Measurements from ENCODE around the gene EHMT1.

DNA sequence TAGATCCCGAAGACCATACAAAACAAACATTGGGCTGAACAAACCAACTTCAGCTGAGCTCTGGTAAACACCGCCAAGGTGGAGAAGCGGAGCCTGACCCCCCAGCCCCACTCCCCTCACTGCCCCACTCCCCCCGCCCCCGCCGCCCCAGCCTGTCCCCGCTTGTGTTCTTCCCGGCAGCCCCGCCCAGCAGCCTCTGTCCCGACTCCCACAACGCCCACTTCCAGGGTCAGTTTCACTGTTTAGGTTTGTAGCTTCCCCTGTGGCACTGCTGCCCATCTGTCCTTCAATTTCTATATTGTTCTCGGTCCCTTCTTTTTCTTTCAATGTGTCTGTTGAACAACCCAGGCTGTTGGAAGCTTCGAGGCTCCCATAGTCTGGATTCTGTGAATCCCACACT is 146.7 kb downstream of the EHMT1 start:
- TF ChIP-seq, protein P1, sequence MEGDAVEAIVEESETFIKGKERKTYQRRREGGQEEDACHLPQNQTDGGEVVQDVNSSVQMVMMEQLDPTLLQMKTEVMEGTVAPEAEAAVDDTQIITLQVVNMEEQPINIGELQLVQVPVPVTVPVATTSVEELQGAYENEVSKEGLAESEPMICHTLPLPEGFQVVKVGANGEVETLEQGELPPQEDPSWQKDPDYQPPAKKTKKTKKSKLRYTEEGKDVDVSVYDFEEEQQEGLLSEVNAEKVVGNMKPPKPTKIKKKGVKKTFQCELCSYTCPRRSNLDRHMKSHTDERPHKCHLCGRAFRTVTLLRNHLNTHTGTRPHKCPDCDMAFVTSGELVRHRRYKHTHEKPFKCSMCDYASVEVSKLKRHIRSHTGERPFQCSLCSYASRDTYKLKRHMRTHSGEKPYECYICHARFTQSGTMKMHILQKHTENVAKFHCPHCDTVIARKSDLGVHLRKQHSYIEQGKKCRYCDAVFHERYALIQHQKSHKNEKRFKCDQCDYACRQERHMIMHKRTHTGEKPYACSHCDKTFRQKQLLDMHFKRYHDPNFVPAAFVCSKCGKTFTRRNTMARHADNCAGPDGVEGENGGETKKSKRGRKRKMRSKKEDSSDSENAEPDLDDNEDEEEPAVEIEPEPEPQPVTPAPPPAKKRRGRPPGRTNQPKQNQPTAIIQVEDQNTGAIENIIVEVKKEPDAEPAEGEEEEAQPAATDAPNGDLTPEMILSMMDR (IDR thresholded peaks at IDR 0.05; ENCODE audit: low read length), result no peak
- TF ChIP-seq EZH2 (IDR thresholded peaks at IDR 0.05; ENCODE audit: borderline replicate concordance, low read length), result no peak

Data from OCI-LY1 (cell line).